Spleen (tissue), 11 donors: ENCODE data around the gene MAST4. TPM values are rescaled to one million over a fixed set of nuclear protein-coding genes. Genes with fewer than 3 reads are reported as not detected.

Source experiments
- DNase-seq: peaks from one replicate; pipeline ENCODE4 v3.0.0-alpha.2; 2020
- H3K27ac ChIP-seq, 8 donors: fragments of 200-600 bp; sonication (generic) in 7 of 8; 1 replicate in 4 of 8; 2 replicates in 4 of 8; pipeline versions ENCODE4 v1.5.0 to v1.8.0; 2016 to 2021; ENCODE audit warnings: inconsistent platforms in 4 of 8, mild to moderate bottlenecking in 4 of 8, moderate library complexity in 1 of 8
- H3K27me3 ChIP-seq, 7 donors: fragments of 200-600 bp; sonication (generic) in 6 of 7; replicated peaks in 1 of 7; 1 replicate in 4 of 7; 2 replicates in 3 of 7; pipeline versions ENCODE4 v1.5.0 to v1.8.0; 2016 to 2021; ENCODE audit warnings: inconsistent platforms in 3 of 7, mild to moderate bottlenecking in 1 of 7
- H3K36me3 ChIP-seq, 6 donors: fragments of 200-600 bp; sonication (generic) in 5 of 6; 1 replicate in 4 of 6; 2 replicates in 2 of 6; pipeline versions ENCODE4 v1.5.0 to v1.8.0; 2016 to 2021; ENCODE audit warnings: inconsistent platforms in 2 of 6
- H3K4me1 ChIP-seq, 6 donors: fragments of 200-600 bp; sonication (generic) in 5 of 6; 1 replicate in 3 of 6; 2 replicates in 3 of 6; pipeline versions ENCODE4 v1.5.0 to v1.8.0; 2016 to 2021; ENCODE audit warnings: inconsistent platforms in 3 of 6
- H3K4me3 ChIP-seq, 8 donors: fragments of 200-600 bp; sonication (generic) in 7 of 8; 1 replicate in 4 of 8; 2 replicates in 4 of 8; pipeline versions ENCODE4 v1.5.0 to v1.8.0; 2016 to 2021; ENCODE audit warnings: inconsistent platforms in 4 of 8, mild to moderate bottlenecking in 4 of 8, moderate library complexity in 2 of 8
- H3K9me3 ChIP-seq, 8 donors: fragments of 200-600 bp; sonication (generic) in 7 of 8; 1 replicate in 4 of 8; 2 replicates in 4 of 8; pipeline versions ENCODE4 v1.5.0 to v1.8.0; 2016 to 2021; ENCODE audit warnings: inconsistent platforms in 4 of 8
- CTCF ChIP-seq, 11 experiments: fragments of 200-600 bp in 7 of 11; fragments of 450-650 bp in 4 of 11; sonication (generic) in 4 of 11; IDR thresholded peaks in 8 of 11; conservative IDR thresholded peaks in 3 of 11; 1 replicate in 7 of 11; 2 replicates in 4 of 11; pipeline versions ENCODE4 v1.4.0 to v1.8.0; 2016 to 2021; ENCODE audit warnings: antibody characterized with exemption in 11 of 11, inconsistent platforms in 4 of 11, mild to moderate bottlenecking in 1 of 11
- POLR2A ChIP-seq, 3 donors: fragments of 450-650 bp; IDR thresholded peaks; one replicate each; pipeline ENCODE4 v1.5.1; 2017; ENCODE audit warnings: antibody characterized with exemption in 3 of 3, mild to moderate bottlenecking in 1 of 3
- POLR2AphosphoS5 ChIP-seq, 3 donors: sonication (generic); formaldehyde crosslinking; IDR thresholded peaks; one replicate each; pipeline ENCODE4 v1.5.1; 2017; ENCODE audit warnings: antibody characterized with exemption in 3 of 3
- WGBS, 5 donors: extraction: QIAGEN DNeasy Blood & Tissue Kit in 3 of 5; methylation state at CpG; one replicate each; pipeline versions ENCODE4 v1.1.5 to v1.1.7; 2013 to 2018; 5-methylcytosine and 5-hydroxymethylcytosine counted together
- intact Hi-C: fragments of 100-400 bp; cut with DNase I; formaldehyde crosslinking; loops from one replicate; pipeline ENCODE4 v1.15.0; 2023; ENCODE audit warnings: low total_unique reads
- polyA plus RNA-seq, 3 donors: library from polyadenylated mRNA; stranded (reverse); fragments of 200-250 nt; gene quantifications; one replicate each; pipeline ENCODE4 v1.2.1, GENCODE V29; 2013
- total RNA-seq, 7 donors: library from RNA; depleted of rRNA in 3 of 7; stranded (reverse); fragments of >200 nt in 3 of 7; fragmentation: NEBNext Ultra II Directional in 4 of 7; extraction: Animal tissue kit (Norgen Biotek cat#: 25700) in 4 of 7; gene quantifications; one replicate each; pipeline versions ENCODE4 v1.1.0 to v1.2.1, GENCODE V29; 2016 to 2021
- donor health status: healthy with polysubstance abuse.
- donor health status: DM: no; HTN: no; CAD: no; lungs with moderate emphysema.
- donor health status: DM: no; HTN: no; CAD: no.
- donor health status: Bipolar disorder and iron deficiency.
- donor health status: healthy.
- donor health status: DM: no; HTN: no; CAD: no.
- donor health status: DM: yes; HTN: yes; CAD: no.

The MAST4 gene
- total and polyA plus RNA-seq, 10 donors = 2.5 to 43.7 (median 25.4) TPM

- no peak for TF ChIP-seq POLR2AphosphoS5 (IDR thresholded peaks at IDR 0.05)
- TF ChIP-seq POLR2A (IDR thresholded peaks at IDR 0.05) = no peak
- no peak for TF ChIP-seq CTCF (IDR thresholded peaks at IDR 0.05 in 8 of 11, conservative IDR thresholded peaks at IDR 0.05 in 3 of 11)
- Histone ChIP-seq H3K4me3 (no peak overlapping the region), H3K36me3 (no peaks in the 10 kb centered on the region), H3K9me3 (peaks cover 0 to 1% (median 0%) of the 10 kb centered on the region in 8 donors), H3K27ac (no peak overlapping the region), H3K4me1 (no peaks in the 10 kb centered on the region), H3K27me3 (no peaks in the 10 kb centered on the region)
- intact Hi-C loops = no loop called here
- WGBS, 5 donors = 84 to 94% (median 89%) methylated on average over 4 of the region's 4 CpGs
- DNase-seq = no peak
Measured at GRCh38 chr5:66560371-66560770, 35.8 kb upstream of the MAST4 start.

- Histone ChIP-seq H3K4me1 (no peaks in the 10 kb centered on the region), H3K9me3 (no peaks in the 10 kb centered on the region), H3K27me3 (no peaks in the 10 kb centered on the region), H3K4me3 (no peak overlapping the region), H3K27ac (no peak overlapping the region), H3K36me3 (no peaks in the 10 kb centered on the region)
- WGBS, 5 donors = 77 to 91% (median 86%) methylated on average over 6 of the region's 6 CpGs
- no peak for DNase-seq
- TF ChIP-seq POLR2A (IDR thresholded peaks at IDR 0.05) (no peak), POLR2AphosphoS5 (IDR thresholded peaks at IDR 0.05) (no peak), CTCF (IDR thresholded peaks at IDR 0.05 in 8 of 11, conservative IDR thresholded peaks at IDR 0.05 in 3 of 11) (no peak)
- intact Hi-C loops = no loop called here
Measured at GRCh38 chr5:66561256-66561990, 34.8 kb upstream of the MAST4 start.

- Histone ChIP-seq H3K4me1 (no peaks in the 10 kb centered on the region), H3K9me3 (no peaks in the 10 kb centered on the region), H3K4me3 (no peak overlapping the region), H3K27me3 (no peaks in the 10 kb centered on the region), H3K36me3 (no peaks in the 10 kb centered on the region), H3K27ac (no peak overlapping the region)
- TF ChIP-seq POLR2AphosphoS5 (IDR thresholded peaks at IDR 0.05) (no peak), POLR2A (IDR thresholded peaks at IDR 0.05) (no peak), CTCF (IDR thresholded peaks at IDR 0.05 in 8 of 11, conservative IDR thresholded peaks at IDR 0.05 in 3 of 11) (no peak)
- DNase-seq = no peak
- WGBS, 5 donors = 64 to 84% (median 66%) methylated on average over 2 of the region's 2 CpGs
- intact Hi-C loops = no loop called here
Measured at GRCh38 chr5:66565878-66566277, 30.3 kb upstream of the MAST4 start.

GRCh38 chr5:66567474-66567873, 28.7 kb upstream of the MAST4 start:
- Histone ChIP-seq H3K27me3 (no peaks in the 10 kb centered on the region), H3K9me3 (no peaks in the 10 kb centered on the region), H3K4me3 (no peak overlapping the region), H3K4me1 (no peaks in the 10 kb centered on the region), H3K36me3 (no peaks in the 10 kb centered on the region), H3K27ac (no peak overlapping the region)
- intact Hi-C loops = no loop called here
- DNase-seq = no peak
- TF ChIP-seq POLR2AphosphoS5 (IDR thresholded peaks at IDR 0.05) (no peak), CTCF (IDR thresholded peaks at IDR 0.05 in 8 of 11, conservative IDR thresholded peaks at IDR 0.05 in 3 of 11) (no peak), POLR2A (IDR thresholded peaks at IDR 0.05) (no peak)
- 60 to 75% (median 71%) methylated on average over 3 of the region's 3 CpGs for WGBS, 5 donors
